HG03439 (cell line): Measurements from ENCODE around the gene TNFRSF6B.

Source experiments
- ATAC-seq: cut with Tn5 transposase; IDR thresholded peaks from one replicate; pipeline ENCODE4 v1.9.1; 2021; ENCODE audit warnings: mild to moderate bottlenecking, moderate library complexity; ENCODE audit not compliant: unreplicated experiment

The TNFRSF6B gene

GRCh38 chr20:63735859-63736718, 39.6 kb downstream of the TNFRSF6B start, which contains the start of gene LIME1:
LIME1 (plus strand) TSS chr20:63736664; CDS start chr20:63737550, 886 bp downstream.
- ATAC-seq, result no peak

DNA sequence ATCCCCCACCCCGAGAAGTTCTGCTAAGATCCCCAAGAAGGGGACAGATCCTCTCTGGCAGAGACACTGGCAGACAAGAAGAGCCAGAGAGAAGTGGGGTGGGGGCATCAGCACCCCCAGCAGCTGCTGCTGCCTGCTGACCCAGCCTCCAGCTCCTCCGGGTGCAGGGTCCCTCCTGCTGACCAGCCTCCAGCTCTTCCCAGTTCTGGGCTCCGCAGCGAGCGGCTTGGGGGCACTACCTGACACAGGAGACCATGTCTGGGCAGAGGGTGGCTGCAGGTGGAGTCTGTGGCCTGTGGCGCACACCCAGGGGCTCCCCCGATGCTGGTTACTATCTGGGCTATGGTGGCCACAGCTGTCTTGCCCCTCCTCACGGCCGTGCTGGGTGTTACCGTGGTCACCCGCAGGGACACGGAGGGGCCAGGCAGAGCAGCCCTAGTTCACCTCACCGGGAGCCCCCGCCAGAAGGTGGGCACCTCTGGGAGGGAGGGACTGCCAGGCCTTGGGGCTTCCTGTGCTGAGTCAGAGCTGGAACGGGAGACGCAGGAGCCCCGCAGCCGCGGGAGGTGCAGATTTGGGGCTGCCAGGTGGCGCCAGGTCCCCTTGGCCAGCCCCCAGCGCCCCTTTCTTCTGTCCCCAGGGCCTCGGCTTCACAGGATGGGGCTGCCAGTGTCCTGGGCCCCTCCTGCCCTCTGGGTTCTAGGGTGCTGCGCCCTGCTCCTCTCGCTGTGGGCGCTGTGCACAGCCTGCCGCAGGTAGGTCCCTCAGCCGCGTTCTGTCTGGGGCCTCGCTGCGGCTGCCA, 40.6 kb downstream of the TNFRSF6B start:
- no peak for ATAC-seq

GRCh38 chr20:63737695-63737944, 41.2 kb downstream of the TNFRSF6B start:
- no peak for ATAC-seq

DNA sequence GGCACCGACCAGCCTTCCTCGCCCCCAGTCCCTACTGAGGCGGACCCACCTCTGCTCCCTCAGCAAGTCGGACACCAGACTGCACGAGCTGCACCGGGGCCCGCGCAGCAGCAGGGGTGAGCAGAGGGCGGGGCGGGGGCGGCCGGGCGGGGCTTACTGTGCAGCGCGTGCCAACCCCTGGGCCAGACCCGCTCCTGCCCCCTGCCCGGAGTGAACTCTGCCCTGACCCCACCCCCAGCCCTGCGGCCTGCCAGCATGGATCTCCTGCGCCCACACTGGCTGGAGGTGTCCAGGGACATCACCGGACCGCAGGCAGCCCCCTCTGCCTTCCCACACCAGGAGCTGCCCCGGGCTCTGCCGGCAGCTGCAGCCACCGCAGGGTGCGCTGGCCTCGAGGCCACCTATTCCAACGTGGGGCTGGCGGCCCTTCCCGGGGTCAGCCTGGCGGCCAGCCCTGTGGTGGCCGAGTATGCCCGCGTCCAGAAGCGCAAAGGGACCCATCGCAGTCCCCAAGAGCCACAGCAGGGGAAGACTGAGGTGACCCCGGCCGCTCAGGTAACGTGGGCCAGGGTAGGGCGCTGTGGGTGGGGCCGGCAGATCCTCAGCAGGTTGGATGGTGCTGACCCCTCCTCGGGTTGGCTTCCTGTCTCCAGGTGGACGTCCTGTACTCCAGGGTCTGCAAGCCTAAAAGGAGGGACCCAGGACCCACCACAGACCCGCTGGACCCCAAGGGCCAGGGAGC, 41.7 kb downstream of the TNFRSF6B start:
- no peak for ATAC-seq

GRCh38 chr20:63738687-63739129, 42.3 kb downstream of the TNFRSF6B start:
- no peak for ATAC-seq

- ATAC-seq, result peak; percentile 35
These were observed 42.9 kb downstream of the TNFRSF6B start, which contains the start of gene SLC2A4RG for GRCh38 chr20:63739130-63740069. SLC2A4RG (plus strand) TSS chr20:63739776; CDS start chr20:63739913, 137 bp downstream.

DNA sequence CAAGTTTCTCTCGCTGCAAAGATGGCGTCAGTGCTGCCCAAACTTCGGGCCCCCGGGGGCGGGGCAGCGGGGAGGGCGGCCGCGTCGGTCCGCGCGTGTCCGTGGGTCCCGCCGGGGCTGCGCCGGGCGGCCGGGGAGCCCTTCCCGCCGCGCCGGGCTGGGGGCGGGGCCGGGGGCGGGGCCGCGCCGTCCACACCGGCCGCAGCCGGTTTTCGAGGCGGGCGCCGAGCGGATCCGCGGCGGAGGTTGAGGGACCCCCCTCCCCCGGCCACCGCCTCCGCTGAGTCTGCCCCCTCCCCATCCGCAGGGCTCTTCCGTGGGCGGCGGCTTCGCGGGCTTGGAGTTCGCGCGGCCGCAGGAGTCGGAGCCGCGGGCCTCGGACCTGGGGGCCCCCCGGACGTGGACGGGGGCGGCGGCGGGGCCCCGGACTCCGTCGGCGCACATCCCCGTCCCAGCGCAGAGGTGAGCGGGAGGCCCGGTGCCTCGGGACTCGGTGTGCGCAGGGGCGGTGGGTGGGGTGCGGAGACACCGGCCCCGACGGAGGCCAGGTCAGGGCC, 43.7 kb downstream of the TNFRSF6B start:
- no peak for ATAC-seq

DNA sequence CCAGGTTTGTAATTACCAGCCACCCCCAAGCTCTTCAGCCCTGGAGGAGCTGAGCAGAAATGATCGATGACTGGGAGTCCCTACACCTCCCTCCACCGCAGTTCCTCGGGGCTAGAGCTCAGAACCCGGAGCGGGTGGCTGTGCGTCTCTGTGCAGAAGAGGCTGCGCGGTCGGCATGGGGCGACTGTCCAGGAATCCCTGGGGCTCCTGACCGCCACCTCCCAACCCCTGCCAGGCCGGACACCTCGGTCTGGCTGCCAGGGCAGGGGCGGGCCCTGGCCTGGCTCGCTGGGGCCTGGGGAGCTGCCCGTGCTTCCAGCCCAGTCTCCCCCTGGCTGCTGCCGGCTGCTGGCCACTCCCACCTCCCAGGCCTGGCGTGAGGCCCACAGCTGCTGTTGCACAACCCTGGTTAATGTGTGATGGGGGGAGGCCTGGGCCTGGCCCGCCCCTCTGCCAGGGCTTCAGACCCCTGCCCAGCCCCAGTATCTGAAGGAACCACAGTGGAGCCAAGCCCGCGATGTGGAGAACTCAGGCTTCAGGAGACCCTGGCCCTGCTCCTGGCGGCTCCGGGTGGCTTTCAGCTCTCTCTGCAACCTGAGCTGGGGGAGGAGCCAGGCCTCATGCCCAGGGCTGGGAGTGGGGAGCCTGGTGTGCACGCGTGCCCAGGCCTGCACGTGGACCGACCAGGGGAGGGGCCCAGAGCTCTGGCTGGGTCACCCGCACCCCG, 44.3 kb downstream of the TNFRSF6B start:
- ATAC-seq, result no peak

DNA sequence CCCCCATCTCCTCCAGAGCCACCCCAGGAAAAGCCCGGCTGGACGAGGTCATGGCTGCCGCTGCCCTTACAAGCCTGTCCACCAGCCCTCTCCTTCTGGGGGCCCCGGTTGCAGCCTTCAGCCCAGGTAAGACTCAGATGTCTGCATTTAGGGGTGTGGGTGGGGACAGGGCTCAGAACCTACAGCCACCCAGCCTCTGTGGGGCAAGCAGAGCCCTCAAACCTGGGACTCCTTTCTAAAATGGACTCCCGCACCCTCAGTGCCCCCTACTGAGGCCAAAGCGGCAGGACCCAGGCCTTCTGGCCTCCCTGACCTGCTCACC, 44.9 kb downstream of the TNFRSF6B start:
- no peak for ATAC-seq

DNA sequence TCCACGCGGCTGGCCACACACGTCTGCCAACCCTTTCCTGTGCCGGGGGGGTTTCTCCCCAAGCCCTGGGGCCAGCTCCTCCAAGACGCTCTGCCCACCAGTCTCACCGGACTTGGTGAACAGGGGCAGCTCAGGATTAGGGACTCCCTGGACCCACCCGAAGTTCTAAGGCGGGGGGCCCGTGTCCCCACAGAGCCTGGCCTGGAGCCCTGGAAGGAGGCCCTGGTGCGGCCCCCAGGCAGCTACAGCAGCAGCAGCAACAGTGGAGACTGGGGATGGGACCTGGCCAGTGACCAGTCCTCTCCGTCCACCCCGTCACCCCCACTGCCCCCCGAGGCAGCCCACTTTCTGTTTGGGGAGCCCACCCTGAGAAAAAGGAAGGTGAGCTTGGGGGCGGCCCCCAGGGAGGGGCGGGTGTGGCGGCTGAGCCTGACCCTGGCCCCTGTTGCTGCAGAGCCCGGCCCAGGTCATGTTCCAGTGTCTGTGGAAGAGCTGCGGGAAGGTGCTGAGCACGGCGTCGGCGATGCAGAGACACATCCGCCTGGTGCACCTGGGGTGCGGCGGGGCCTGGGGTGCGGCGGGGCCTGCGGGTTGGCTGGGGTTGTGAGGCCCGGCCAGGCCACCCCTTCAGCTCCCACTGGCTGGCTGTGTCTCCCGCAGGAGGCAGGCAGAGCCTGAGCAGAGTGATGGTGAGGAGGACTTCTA, 45.4 kb downstream of the TNFRSF6B start:
- no peak for ATAC-seq

GRCh38 chr20:63742381-63743024, 46.1 kb downstream of the TNFRSF6B start:
- ATAC-seq, result no peak

GRCh38 chr20:63743210-63743970, 46.9 kb downstream of the TNFRSF6B start:
- no peak for ATAC-seq

DNA sequence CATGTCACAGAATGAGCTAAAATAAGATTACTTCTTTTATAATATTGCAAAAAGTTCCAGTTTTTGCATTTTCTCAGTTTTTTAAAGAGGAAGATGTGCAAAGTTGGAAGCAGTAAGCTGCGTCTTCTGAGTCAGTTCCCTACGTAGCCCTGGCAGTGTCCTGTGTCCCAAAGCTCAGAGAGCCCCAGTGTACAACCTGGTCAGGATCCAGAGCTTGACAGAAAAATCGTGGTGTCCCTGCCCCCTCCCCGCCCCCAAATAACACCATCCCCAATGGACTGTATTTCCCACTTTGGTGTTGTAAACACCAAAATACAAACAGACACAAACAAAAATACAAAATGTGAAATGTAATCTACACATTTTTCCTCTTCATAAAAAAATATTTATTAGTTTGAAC, 47.7 kb downstream of the TNFRSF6B start:
- ATAC-seq, result no peak

DNA sequence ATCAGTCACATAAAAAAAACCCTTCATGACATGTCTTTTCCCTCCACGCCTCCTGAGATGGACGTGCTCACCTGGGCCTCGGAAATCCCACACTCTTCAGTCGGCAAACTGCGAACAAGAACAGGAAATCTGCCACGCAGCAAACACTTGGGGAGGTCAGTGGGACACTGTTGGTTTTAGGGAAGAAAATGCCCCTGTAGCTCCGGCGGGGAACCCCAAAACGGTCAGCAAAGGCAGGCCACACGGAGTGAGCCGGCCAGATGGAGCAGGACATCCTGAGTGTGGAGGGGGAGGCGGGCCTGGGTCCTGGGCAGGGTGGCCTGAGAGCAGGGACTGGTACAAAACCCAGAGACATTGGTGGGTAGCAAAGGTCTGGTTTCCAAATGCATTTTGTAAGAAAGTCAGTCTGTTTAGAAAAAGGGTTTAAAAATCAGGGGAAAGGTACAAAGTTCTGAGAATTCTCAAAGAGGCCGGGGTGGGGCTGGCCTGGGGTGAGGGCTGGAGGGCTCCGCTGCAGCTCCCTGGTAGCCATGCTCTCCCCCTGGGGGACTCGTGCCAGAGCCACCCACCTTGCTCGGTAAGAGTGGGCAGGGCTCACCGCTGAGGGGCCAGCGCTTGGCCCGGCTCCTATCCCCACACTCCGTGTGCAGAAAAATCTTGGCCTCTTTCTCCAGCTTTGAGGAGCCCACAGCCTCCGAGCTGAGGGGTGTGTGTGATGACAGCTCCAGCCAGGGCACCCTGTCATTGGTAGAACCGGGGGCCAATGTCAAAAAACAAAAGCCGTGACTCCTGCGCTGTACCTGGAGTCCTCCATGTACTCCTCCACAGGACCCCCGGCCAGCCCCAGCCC, 48.3 kb downstream of the TNFRSF6B start:
- ATAC-seq, result no peak

- ATAC-seq, result no peak
These were observed 49.0 kb downstream of the TNFRSF6B start for GRCh38 chr20:63745424-63745805.

DNA sequence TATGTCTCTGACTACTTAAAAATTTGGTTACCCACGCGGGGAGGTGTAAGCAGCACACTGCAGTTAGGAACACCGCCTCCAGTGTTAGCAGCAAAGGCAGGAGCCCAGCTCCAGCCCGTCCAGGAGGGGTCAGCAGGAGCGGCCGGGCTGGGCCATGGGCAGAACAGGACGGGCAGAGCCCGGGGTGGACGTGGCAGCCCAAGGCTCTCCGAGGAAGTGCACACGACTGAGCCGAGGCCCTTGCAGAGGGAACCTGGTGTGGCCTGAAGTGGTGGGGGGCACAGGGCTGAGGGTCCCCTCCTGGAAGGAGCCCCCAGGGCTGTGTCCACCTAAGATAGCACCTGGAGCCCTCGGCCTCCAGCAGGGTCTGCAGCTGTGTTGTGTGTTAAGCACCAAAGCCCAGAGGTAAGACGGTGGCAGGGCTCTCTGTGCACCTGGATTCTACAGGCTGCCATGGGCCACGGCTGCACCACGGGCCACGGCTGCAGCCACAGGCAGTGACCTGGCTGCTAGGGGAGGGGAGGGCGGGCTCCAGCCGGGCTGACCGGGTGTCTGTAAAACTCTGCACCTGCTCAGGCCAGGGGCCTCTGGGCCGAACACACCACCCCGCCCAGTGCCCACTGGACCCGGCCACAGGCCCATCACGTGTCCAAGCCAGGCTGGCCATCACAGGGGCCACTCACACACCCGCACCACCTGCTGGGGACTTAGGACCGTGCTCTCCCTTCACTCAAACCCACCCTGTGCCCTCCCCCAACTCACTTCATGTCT, 49.7 kb downstream of the TNFRSF6B start:
- ATAC-seq, result no peak
